Uterus (tissue), 2 donors: ENCODE data around the gene RAB8A.

Source experiments
- CTCF ChIP-seq, 4 experiments: fragments of 200-600 bp in 2 of 4; fragments of 450-650 bp in 2 of 4; sonication (generic) in 2 of 4; IDR thresholded peaks; one replicate each; pipeline ENCODE4 v1.5.1; 2016 to 2019; ENCODE audit warnings: antibody characterized with exemption in 4 of 4, mild to moderate bottlenecking in 2 of 4, moderate library complexity in 1 of 4
- POLR2A ChIP-seq, 2 donors: fragments of 450-650 bp; IDR thresholded peaks; one replicate each; pipeline ENCODE4 v1.6.1; 2016; ENCODE audit warnings: antibody characterized with exemption in 2 of 2, mild to moderate bottlenecking in 1 of 2, moderate library complexity in 1 of 2

GRCh38 chr19:16160943-16161560 lies 49.4 kb downstream of the RAB8A start:
- TF ChIP-seq CTCF (IDR thresholded peaks at IDR 0.05) (no peak), POLR2A (IDR thresholded peaks at IDR 0.05) (no peak)
